Endothelial cell of umbilical vein (primary cell): Measurements from ENCODE around the gene SPECC1L. TPM values are rescaled to one million over a fixed set of nuclear protein-coding genes. Genes with fewer than 3 reads are reported as not detected.

ENCODE experiments used
- BruUV-seq: library from RNA; stranded (reverse); fragments of 400-500 nt; replicated peaks from 2 replicates; lab custom pipeline; 2021; lab: Mats Ljungman, UMichigan
- CTCF ChIA-PET: fragments of 300-600, 350-600 bp; sonication (Branson Sonifier 250); formaldehyde crosslinking; loops from one replicate; lab custom pipeline; 2021; ENCODE audit warnings: antibody characterized with exemption, inconsistent platforms; lab: Charles Lee
- POLR2A ChIA-PET: fragments of 300-600, 350-600 bp; sonication (Branson Sonifier 250); formaldehyde crosslinking; loops from one replicate; lab custom pipeline; 2021; ENCODE audit warnings: antibody characterized with exemption, inconsistent platforms; lab: Charles Lee
- DNase-seq: peaks from one replicate; pipeline ENCODE4 v3.0.0-alpha.2; 2011; ENCODE audit warnings: low read depth, low spot score
- FAIRE-seq: peaks from 2 replicates; lab custom pipeline; 2011; peaks lifted over from hg19 to GRCh38; lab: Jason Lieb, UNC
- H2AFZ ChIP-seq: 2 replicates; pipeline ENCODE4 v1.6.0; 2012; ENCODE audit warnings: low read depth, low read length, control low read depth, inconsistent platforms
- H3K27ac ChIP-seq: 2 replicates; pipeline ENCODE4 v1.5.1; 2011; ENCODE audit warnings: low read depth, mild to moderate bottlenecking, control low read depth, low read length, moderate library complexity; ENCODE audit not compliant: insufficient read depth
- H3K27me3 ChIP-seq, 2 experiments: 2 replicates each; pipeline versions ENCODE4 v1.6.0 to v1.6.1; 2011; ENCODE audit warnings: low read length in 2 of 2, mixed read lengths in 1 of 2; ENCODE audit not compliant: control insufficient read depth in 2 of 2, insufficient read depth in 2 of 2
- H3K36me3 ChIP-seq, 2 experiments: 2 replicates in 1 of 2; 3 replicates in 1 of 2; pipeline ENCODE4 v1.5.1; 2011; ENCODE audit warnings: low read length in 2 of 2, mild to moderate bottlenecking in 1 of 2, moderate library complexity in 1 of 2; ENCODE audit not compliant: control insufficient read depth in 2 of 2, insufficient read depth in 2 of 2; ENCODE audit errors: extremely low read depth in 1 of 2
- H3K4me1 ChIP-seq: 3 replicates; pipeline ENCODE4 v1.5.1; 2011; ENCODE audit warnings: mild to moderate bottlenecking, low read length; ENCODE audit not compliant: control insufficient read depth, insufficient read depth; ENCODE audit errors: extremely low read depth
- H3K4me2 ChIP-seq: 2 replicates; pipeline ENCODE4 v1.6.1; 2011; ENCODE audit warnings: low read length, control low read depth, mixed read lengths; ENCODE audit not compliant: insufficient read depth
- H3K4me3 ChIP-seq, 3 experiments: fragments of 200-600 bp in 1 of 3; sonication (generic), shearing (Covaris generic) in 1 of 3; replicated peaks in 1 of 3; 2 replicates each; pipeline ENCODE4 v1.5.1; 2011 to 2016; ENCODE audit warnings: control low read depth in 3 of 3, low read length in 3 of 3, mild to moderate bottlenecking in 2 of 3, inconsistent platforms in 1 of 3, low read depth in 1 of 3, moderate library complexity in 1 of 3; ENCODE audit not compliant: insufficient read depth in 1 of 3
- H3K79me2 ChIP-seq: 2 replicates; pipeline ENCODE4 v1.6.0; 2012; ENCODE audit warnings: low read length, inconsistent platforms; ENCODE audit not compliant: control insufficient read depth, insufficient read depth
- H3K9ac ChIP-seq: replicated peaks from 2 replicates; pipeline ENCODE3; 2011; ENCODE audit warnings: low read length, control low read depth; ENCODE audit not compliant: insufficient read depth; ENCODE audit errors: extremely low read depth
- H3K9me1 ChIP-seq: replicated peaks from 3 replicates; pipeline ENCODE4 v1.6.0; 2011; ENCODE audit warnings: mild to moderate bottlenecking, low read length; ENCODE audit not compliant: control insufficient read depth, insufficient read depth; ENCODE audit errors: extremely low read depth
- H3K9me3 ChIP-seq: replicated peaks from 2 replicates; pipeline ENCODE4 v1.5.1; 2012; ENCODE audit warnings: low read length, inconsistent platforms; ENCODE audit not compliant: control insufficient read depth, insufficient read depth
- H4K20me1 ChIP-seq: replicated peaks from 2 replicates; pipeline ENCODE3; 2011; ENCODE audit warnings: mild to moderate bottlenecking, low read length; ENCODE audit not compliant: control insufficient read depth, insufficient read depth; ENCODE audit errors: extremely low read depth
- EZH2 ChIP-seq: IDR thresholded peaks from 2 replicates; pipeline ENCODE4 v1.6.1; 2012; ENCODE audit warnings: borderline replicate concordance, low read depth, mild to moderate bottlenecking, moderate library complexity, low read length, inconsistent platforms; ENCODE audit not compliant: severe bottlenecking
- FOS ChIP-seq: IDR thresholded peaks from 2 replicates; pipeline ENCODE4 v1.6.1; 2011; ENCODE audit warnings: mild to moderate bottlenecking, low read length, moderate library complexity, borderline replicate concordance; ENCODE audit not compliant: insufficient read depth
- GATA2 ChIP-seq: IDR thresholded peaks from 2 replicates; pipeline ENCODE4 v1.7.0; 2011; ENCODE audit warnings: low read depth, mild to moderate bottlenecking, moderate library complexity, mixed read lengths, low read length; ENCODE audit not compliant: insufficient read length, insufficient read depth
- JUN ChIP-seq: IDR thresholded peaks from 2 replicates; pipeline ENCODE4 v1.6.1; 2011; ENCODE audit warnings: borderline replicate concordance, low read depth; ENCODE audit not compliant: insufficient read length, insufficient read depth
- MYC ChIP-seq: IDR thresholded peaks from one replicate; pipeline ENCODE4 v1.6.1; 2011; ENCODE audit warnings: mild to moderate bottlenecking, low read depth, low read length
- POLR2A ChIP-seq: IDR thresholded peaks from 2 replicates; pipeline ENCODE4 v1.6.1; 2012; ENCODE audit warnings: low read depth, mild to moderate bottlenecking, control low read depth, low read length
- POLR2AphosphoS5 ChIP-seq: IDR thresholded peaks from 2 replicates; pipeline ENCODE4 v1.6.1; 2012; ENCODE audit warnings: low read depth, mild to moderate bottlenecking, control low read depth, low read length, moderate library complexity; ENCODE audit not compliant: insufficient read depth
- dilution Hi-C: fragments of 300-500 bp; cut with MboI; formaldehyde crosslinking; loops from one replicate; pipeline ENCODE4 v1.15.0; 2019; ENCODE audit warnings: low sequenced_read_pairs; ENCODE audit not compliant: extremely low pct_ligation_motif_present
- intact Hi-C: fragments of 100-400 bp; cut with micrococcal nuclease; formaldehyde crosslinking; loops from one replicate; pipeline ENCODE4 v1.10.0; 2022
- polyA plus RNA-seq, 4 experiments: library from polyadenylated mRNA; depleted of rRNA in 3 of 4; stranded (reverse) in 3 of 4; unstranded in 1 of 4; fragments of >200 nt; gene quantifications; 2 replicates each; pipeline versions ENCODE4 v1.2.1 to v1.2.3, GENCODE V29; 2011 to 2012; ENCODE audit warnings: missing spikeins in 1 of 4
- total RNA-seq: library from RNA; stranded (reverse); gene quantifications from 2 replicates; pipeline ENCODE4 v1.2.3, GENCODE V29; 2021
- TF ChIP-seq, protein P1 (sequence below): IDR thresholded peaks from 2 replicates; pipeline ENCODE4 v1.6.1; 2011; ENCODE audit not compliant: insufficient read depth, insufficient read length
- TF ChIP-seq, protein P2 (sequence below), 2 donors: IDR thresholded peaks; 1 replicate in 1 of 2; 2 replicates in 1 of 2; pipeline ENCODE4 v1.5.1; 2011; ENCODE audit warnings: low read length in 2 of 2, mild to moderate bottlenecking in 2 of 2, moderate library complexity in 2 of 2, control low read depth in 1 of 2, inconsistent platforms in 1 of 2, low read depth in 1 of 2; ENCODE audit not compliant: insufficient read depth in 1 of 2; ENCODE audit errors: extremely low read depth in 1 of 2

SPECC1L gene
- total and polyA plus RNA-seq, 2 donors (not counting 3 experiments of a cell fraction or from before 2014, with no cell fraction given) = 22.8 to 79.3 TPM

DNA sequence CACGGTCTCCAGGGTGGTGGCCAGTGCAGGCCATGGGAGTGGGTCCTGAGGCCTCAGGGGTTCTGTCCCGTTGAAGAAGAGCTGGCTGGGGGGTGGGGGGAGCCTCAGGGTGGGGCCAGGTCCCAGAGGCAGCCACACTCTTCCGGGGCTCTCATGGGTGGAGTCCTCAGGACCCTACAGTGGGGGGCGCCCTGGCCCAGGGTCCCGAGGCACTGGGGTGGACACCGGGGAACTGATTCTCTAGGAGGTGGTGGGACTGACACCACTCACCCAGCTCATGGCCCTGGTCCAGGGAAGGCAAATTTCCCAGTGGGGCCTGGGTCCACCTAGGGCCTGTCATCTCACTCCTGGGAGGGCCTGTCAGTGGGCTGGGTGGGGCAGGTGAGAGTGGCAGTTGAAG is 38.5 kb upstream of the SPECC1L start:
- H3K27ac ChIP-seq = no peak overlapping the region
- no peaks in the 10 kb centered on the region for H4K20me1 ChIP-seq
- no peaks in the 10 kb centered on the region for H3K4me1 ChIP-seq
- H3K4me2 ChIP-seq = no peak overlapping the region
- no peak for TF ChIP-seq FOS
- no peak for TF ChIP-seq GATA2
- TF ChIP-seq, protein P1, sequence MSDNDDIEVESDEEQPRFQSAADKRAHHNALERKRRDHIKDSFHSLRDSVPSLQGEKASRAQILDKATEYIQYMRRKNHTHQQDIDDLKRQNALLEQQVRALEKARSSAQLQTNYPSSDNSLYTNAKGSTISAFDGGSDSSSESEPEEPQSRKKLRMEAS = no peak
- no peak for TF ChIP-seq MYC
- TF ChIP-seq POLR2AphosphoS5 = no peak
- TF ChIP-seq, protein P2, sequence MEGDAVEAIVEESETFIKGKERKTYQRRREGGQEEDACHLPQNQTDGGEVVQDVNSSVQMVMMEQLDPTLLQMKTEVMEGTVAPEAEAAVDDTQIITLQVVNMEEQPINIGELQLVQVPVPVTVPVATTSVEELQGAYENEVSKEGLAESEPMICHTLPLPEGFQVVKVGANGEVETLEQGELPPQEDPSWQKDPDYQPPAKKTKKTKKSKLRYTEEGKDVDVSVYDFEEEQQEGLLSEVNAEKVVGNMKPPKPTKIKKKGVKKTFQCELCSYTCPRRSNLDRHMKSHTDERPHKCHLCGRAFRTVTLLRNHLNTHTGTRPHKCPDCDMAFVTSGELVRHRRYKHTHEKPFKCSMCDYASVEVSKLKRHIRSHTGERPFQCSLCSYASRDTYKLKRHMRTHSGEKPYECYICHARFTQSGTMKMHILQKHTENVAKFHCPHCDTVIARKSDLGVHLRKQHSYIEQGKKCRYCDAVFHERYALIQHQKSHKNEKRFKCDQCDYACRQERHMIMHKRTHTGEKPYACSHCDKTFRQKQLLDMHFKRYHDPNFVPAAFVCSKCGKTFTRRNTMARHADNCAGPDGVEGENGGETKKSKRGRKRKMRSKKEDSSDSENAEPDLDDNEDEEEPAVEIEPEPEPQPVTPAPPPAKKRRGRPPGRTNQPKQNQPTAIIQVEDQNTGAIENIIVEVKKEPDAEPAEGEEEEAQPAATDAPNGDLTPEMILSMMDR (IDR thresholded peaks at IDR 0.05; ENCODE audit: extremely low read depth in 1 of 2, insufficient read depth in 1 of 2, low read depth in 1 of 2, low read length in 2 of 2) = no peak
- TF ChIP-seq EZH2 = no peak
- TF ChIP-seq POLR2A = no peak
- TF ChIP-seq JUN = no peak
- no peaks in the 10 kb centered on the region for H3K9me3 ChIP-seq
- intact Hi-C loops (no loop called here), dilution Hi-C loops (no loop called here)
- H3K4me3 ChIP-seq = no peak overlapping the region
- ChIA-PET CTCF (interaction anchor here (0.7 to 5.1 kb wide), 10 partner anchors 8 to 41 kb away, joined by 3 to 71 read pairs (median 10); partner anchors contain the start of gene GGT5), POLR2A (interaction anchor here (0.6 kb wide), 1 partner anchor 219 kb away, joined by 5 read pairs; no protein-coding TSS in a partner anchor)
- H3K9me1 ChIP-seq = no peaks in the 10 kb centered on the region
- FAIRE-seq = no peak
- H3K9ac ChIP-seq = no peak overlapping the region
- peaks cover 27% of the 10 kb centered on the region for H3K79me2 ChIP-seq
- H2AFZ ChIP-seq = no peak overlapping the region
- BruUV-seq = no TSS peak
- peaks cover 0 to 4% of the 10 kb centered on the region in 2 experiments for H3K36me3 ChIP-seq
- no peak for DNase-seq
- H3K27me3 ChIP-seq = no peaks in the 10 kb centered on the region
